Measurements from ENCODE around the gene CTDSPL. TPM values are rescaled to one million over a fixed set of nuclear protein-coding genes. Genes with fewer than 3 reads are reported as not detected.

The CTDSPL gene
- total RNA-seq, 1 experiment from 2014 or later, result 6.1 TPM

DNA sequence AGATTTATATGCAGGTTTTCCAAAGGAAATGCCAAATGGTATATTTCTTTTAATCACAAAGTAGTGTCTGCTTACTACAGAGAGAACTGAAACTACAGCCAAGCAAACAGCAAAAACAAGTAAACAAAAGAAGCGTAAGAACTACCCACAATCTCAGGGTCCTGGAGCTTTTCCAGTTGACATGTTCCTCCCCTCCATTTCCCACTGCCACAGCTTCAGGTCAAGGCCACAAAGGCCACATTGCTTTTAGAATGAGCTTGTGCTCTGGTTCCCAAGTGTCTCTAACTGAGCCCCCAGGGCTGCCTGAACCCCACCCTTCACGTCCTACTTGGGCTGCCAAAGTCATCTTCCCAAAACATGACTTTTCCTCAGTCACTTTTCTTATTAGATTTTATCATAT lies 24.1 kb downstream of the CTDSPL start:
- Histone ChIP-seq H2AFZ (ENCODE audit: low read length) (no peak overlapping the region), H3K9ac (ENCODE audit: low read length) (no peak overlapping the region), H3K9me2 (replicated peaks; ENCODE audit: low read length) (no peaks in the 10 kb centered on the region), H4K20me1 (ENCODE audit: low read length) (no peaks in the 10 kb centered on the region), H3F3A (ENCODE audit: low read length, unreplicated experiment) (no peaks in the 10 kb centered on the region), H3K4me2 (ENCODE audit: low read length) (no peak overlapping the region), H3K27me3 (ENCODE audit: low read length) (peaks cover 29% of the 10 kb centered on the region), H3K9me3 (ENCODE audit: low read length) (no peaks in the 10 kb centered on the region), H3K36me3 (ENCODE audit: low read depth, low read length) (no peaks in the 10 kb centered on the region), H3K4me1 (ENCODE audit: insufficient read depth, low read length) (no peaks in the 10 kb centered on the region), H3K79me2 (ENCODE audit: low read length) (no peaks in the 10 kb centered on the region), H3K27ac (ENCODE audit: low read length) (no peak overlapping the region), H3K4me3 (ENCODE audit: low read length) (no peak overlapping the region)
- TF ChIP-seq EZH2 (IDR thresholded peaks at IDR 0.05; ENCODE audit: low read length, unreplicated experiment), result no peak
- TF ChIP-seq, protein P1, sequence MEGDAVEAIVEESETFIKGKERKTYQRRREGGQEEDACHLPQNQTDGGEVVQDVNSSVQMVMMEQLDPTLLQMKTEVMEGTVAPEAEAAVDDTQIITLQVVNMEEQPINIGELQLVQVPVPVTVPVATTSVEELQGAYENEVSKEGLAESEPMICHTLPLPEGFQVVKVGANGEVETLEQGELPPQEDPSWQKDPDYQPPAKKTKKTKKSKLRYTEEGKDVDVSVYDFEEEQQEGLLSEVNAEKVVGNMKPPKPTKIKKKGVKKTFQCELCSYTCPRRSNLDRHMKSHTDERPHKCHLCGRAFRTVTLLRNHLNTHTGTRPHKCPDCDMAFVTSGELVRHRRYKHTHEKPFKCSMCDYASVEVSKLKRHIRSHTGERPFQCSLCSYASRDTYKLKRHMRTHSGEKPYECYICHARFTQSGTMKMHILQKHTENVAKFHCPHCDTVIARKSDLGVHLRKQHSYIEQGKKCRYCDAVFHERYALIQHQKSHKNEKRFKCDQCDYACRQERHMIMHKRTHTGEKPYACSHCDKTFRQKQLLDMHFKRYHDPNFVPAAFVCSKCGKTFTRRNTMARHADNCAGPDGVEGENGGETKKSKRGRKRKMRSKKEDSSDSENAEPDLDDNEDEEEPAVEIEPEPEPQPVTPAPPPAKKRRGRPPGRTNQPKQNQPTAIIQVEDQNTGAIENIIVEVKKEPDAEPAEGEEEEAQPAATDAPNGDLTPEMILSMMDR (conservative IDR thresholded peaks at IDR 0.05; ENCODE audit: low read depth, low read length), result no peak
- no peak for TF ChIP-seq EZH2phosphoT487 (IDR thresholded peaks at IDR 0.05; ENCODE audit: borderline replicate concordance, low read length)
- DNase-seq (no peak), ATAC-seq (no peak)
- ChIA-PET CTCF (no interaction called here), POLR2A (ENCODE audit: unreplicated experiment) (no interaction called here)
- BruUV-seq (replicated peaks), result no TSS peak
- intact Hi-C loops (cut with micrococcal nuclease), result no loop called here

DNA sequence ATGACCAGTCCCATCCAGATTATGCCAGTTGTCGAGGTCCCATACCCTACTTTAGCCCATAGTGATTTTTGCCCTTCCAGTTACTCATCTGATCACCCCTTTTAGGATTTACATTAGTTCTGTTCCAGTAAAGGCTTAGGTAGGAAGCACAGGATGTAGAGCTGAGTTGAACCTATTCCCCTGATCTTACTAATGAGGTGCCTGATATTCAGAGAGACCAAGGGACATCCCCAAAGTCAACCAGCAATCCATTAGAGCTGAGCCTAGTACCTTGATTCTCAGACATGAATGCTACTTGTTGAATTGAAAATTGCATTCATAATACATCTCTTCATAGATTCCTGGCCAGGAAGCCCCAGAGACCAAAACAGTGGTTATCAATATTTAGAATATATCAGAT lies 24.7 kb downstream of the CTDSPL start:
- Histone ChIP-seq H3K4me3 (ENCODE audit: low read length) (no peak overlapping the region), H2AFZ (ENCODE audit: low read length) (no peak overlapping the region), H3K27ac (ENCODE audit: low read length) (no peak overlapping the region), H4K20me1 (ENCODE audit: low read length) (no peaks in the 10 kb centered on the region), H3K9me2 (replicated peaks; ENCODE audit: low read length) (no peaks in the 10 kb centered on the region), H3K9ac (ENCODE audit: low read length) (no peak overlapping the region), H3K27me3 (ENCODE audit: low read length) (peaks cover 29% of the 10 kb centered on the region), H3K4me2 (ENCODE audit: low read length) (no peak overlapping the region), H3K79me2 (ENCODE audit: low read length) (no peaks in the 10 kb centered on the region), H3K9me3 (ENCODE audit: low read length) (no peaks in the 10 kb centered on the region), H3F3A (ENCODE audit: low read length, unreplicated experiment) (no peaks in the 10 kb centered on the region), H3K36me3 (ENCODE audit: low read depth, low read length) (no peaks in the 10 kb centered on the region), H3K4me1 (ENCODE audit: insufficient read depth, low read length) (no peaks in the 10 kb centered on the region)
- TF ChIP-seq EZH2 (IDR thresholded peaks at IDR 0.05; ENCODE audit: low read length, unreplicated experiment), result no peak
- TF ChIP-seq, protein P1 (conservative IDR thresholded peaks at IDR 0.05; ENCODE audit: low read depth, low read length), result no peak
- no peak for TF ChIP-seq EZH2phosphoT487 (IDR thresholded peaks at IDR 0.05; ENCODE audit: borderline replicate concordance, low read length)
- ChIA-PET CTCF (no interaction called here), POLR2A (ENCODE audit: unreplicated experiment) (no interaction called here)
- ATAC-seq, result no peak
- no peak for DNase-seq
- intact Hi-C loops (cut with micrococcal nuclease), result no loop called here
- no TSS peak for BruUV-seq (replicated peaks)

DNA sequence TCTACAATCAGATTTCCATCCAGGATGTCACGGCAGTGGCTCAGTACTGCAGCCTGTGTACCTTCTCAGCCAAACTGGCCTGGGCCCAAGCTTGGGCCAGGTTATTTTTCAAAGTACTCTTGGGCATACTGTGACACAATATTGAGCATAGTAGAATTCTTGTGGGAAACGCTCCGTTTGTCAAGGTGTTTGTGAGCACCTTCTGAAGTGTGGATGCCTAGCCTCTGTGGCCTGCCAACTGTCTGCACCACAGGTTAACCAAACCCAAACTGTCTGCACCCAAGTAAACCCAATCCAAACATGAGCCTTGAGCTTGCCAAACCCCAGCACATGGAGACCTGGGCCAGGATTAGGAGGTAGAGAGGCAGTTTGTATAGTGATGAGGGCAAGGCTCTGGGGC lies 25.4 kb downstream of the CTDSPL start:
- no peak overlapping the region for H3K4me2 ChIP-seq (ENCODE audit: low read length)
- no peaks in the 10 kb centered on the region for H3K36me3 ChIP-seq (ENCODE audit: low read depth, low read length)
- ChIA-PET CTCF (no interaction called here), POLR2A (ENCODE audit: unreplicated experiment) (no interaction called here)
- H2AFZ ChIP-seq (ENCODE audit: low read length), result no peak overlapping the region
- H3K4me1 ChIP-seq (ENCODE audit: insufficient read depth, low read length), result no peaks in the 10 kb centered on the region
- no peaks in the 10 kb centered on the region for H4K20me1 ChIP-seq (ENCODE audit: low read length)
- no peak for ATAC-seq
- no peaks in the 10 kb centered on the region for H3K79me2 ChIP-seq (ENCODE audit: low read length)
- no peaks in the 10 kb centered on the region for H3K9me2 ChIP-seq (replicated peaks; ENCODE audit: low read length)
- no peak overlapping the region for H3K9ac ChIP-seq (ENCODE audit: low read length)
- H3K4me3 ChIP-seq (ENCODE audit: low read length), result no peak overlapping the region
- H3F3A ChIP-seq (ENCODE audit: low read length, unreplicated experiment), result no peaks in the 10 kb centered on the region
- H3K27ac ChIP-seq (ENCODE audit: low read length), result no peak overlapping the region
- intact Hi-C loops (cut with micrococcal nuclease), result no loop called here
- no peaks in the 10 kb centered on the region for H3K9me3 ChIP-seq (ENCODE audit: low read length)
- BruUV-seq (replicated peaks), result no TSS peak
- TF ChIP-seq, protein P1 (conservative IDR thresholded peaks at IDR 0.05; ENCODE audit: low read depth, low read length), result no peak
- TF ChIP-seq EZH2phosphoT487 (IDR thresholded peaks at IDR 0.05; ENCODE audit: borderline replicate concordance, low read length) (no peak), EZH2 (IDR thresholded peaks at IDR 0.05; ENCODE audit: low read length, unreplicated experiment) (no peak)
- H3K27me3 ChIP-seq (ENCODE audit: low read length), result peaks cover 29% of the 10 kb centered on the region
- no peak for DNase-seq
